DND-41 (cell line): Measurements from ENCODE around the gene U2AF1L4.

ENCODE experiments used
- ATAC-seq: fragments of 200-7000 bp; cut with Tn5 transposase; 3 replicates; pipeline ENCODE4 v1.9.1; 2021; ENCODE audit warnings: low read depth; ENCODE audit not compliant: insufficient read depth
- DNase-seq: peaks from one replicate; pipeline ENCODE4 v3.0.0-alpha.2; 2020
- H2AFZ ChIP-seq: 2 replicates; pipeline ENCODE4 v1.6.0; 2012; ENCODE audit warnings: low read depth, low read length
- H3K27ac ChIP-seq: 2 replicates; pipeline ENCODE4 v1.5.1; 2012; ENCODE audit warnings: low read length, inconsistent platforms
- H3K27me3 ChIP-seq: fragments of 200-600 bp; sonication (generic); 2 replicates; pipeline ENCODE4 v1.6.0; 2012; ENCODE audit warnings: low read length, mild to moderate bottlenecking, inconsistent platforms; ENCODE audit not compliant: insufficient read depth, poor library complexity
- H3K36me3 ChIP-seq: 2 replicates; pipeline ENCODE4 v1.5.1; 2012; ENCODE audit warnings: low read length, inconsistent platforms; ENCODE audit not compliant: insufficient read depth
- H3K4me1 ChIP-seq: 2 replicates; pipeline ENCODE4 v1.5.1; 2012; ENCODE audit warnings: mild to moderate bottlenecking, low read length; ENCODE audit not compliant: insufficient read depth
- H3K4me2 ChIP-seq: 2 replicates; pipeline ENCODE4 v1.6.0; 2012; ENCODE audit warnings: mild to moderate bottlenecking, moderate library complexity, low read length, inconsistent platforms; ENCODE audit not compliant: insufficient read depth
- H3K4me3 ChIP-seq, 2 experiments: fragments of 200-600 bp in 1 of 2; shearing (Covaris generic) in 1 of 2; 2 replicates each; pipeline ENCODE4 v1.5.1; 2012 to 2016; ENCODE audit warnings: inconsistent platforms in 2 of 2, low read length in 2 of 2, mild to moderate bottlenecking in 2 of 2, low read depth in 1 of 2, moderate library complexity in 1 of 2
- H3K79me2 ChIP-seq: 2 replicates; pipeline ENCODE4 v1.6.0; 2012; ENCODE audit warnings: low read length, inconsistent platforms; ENCODE audit not compliant: insufficient read depth
- H3K9ac ChIP-seq: 2 replicates; pipeline ENCODE4 v1.6.0; 2012; ENCODE audit warnings: low read depth, mild to moderate bottlenecking, inconsistent platforms, low read length, moderate library complexity
- H3K9me3 ChIP-seq: 2 replicates; pipeline ENCODE4 v1.5.1; 2012; ENCODE audit warnings: low read length, moderate library complexity, mild to moderate bottlenecking, inconsistent platforms; ENCODE audit not compliant: insufficient read depth, severe bottlenecking
- H4K20me1 ChIP-seq: 2 replicates; pipeline ENCODE4 v1.6.0; 2012; ENCODE audit warnings: low read length; ENCODE audit not compliant: insufficient read depth
- CTCF ChIP-seq: IDR thresholded peaks from 2 replicates; pipeline ENCODE4 v1.5.1; 2012; ENCODE audit warnings: borderline replicate concordance, low read length, moderate library complexity, mild to moderate bottlenecking; ENCODE audit not compliant: poor library complexity, severe bottlenecking; ENCODE audit errors: extremely low read depth
- EZH2 ChIP-seq: IDR thresholded peaks from 3 replicates; pipeline ENCODE4 v1.6.1; 2012; ENCODE audit warnings: borderline replicate concordance, low read depth, mild to moderate bottlenecking, moderate library complexity, low read length, inconsistent platforms; ENCODE audit not compliant: severe bottlenecking

Gene U2AF1L4

GRCh38 chr19:35738887-35739229 is 6.4 kb downstream of the U2AF1L4 start:
- H3K4me2 ChIP-seq = no peak overlapping the region
- H3K9me3 ChIP-seq = no peaks in the 10 kb centered on the region
- H3K27ac ChIP-seq = no peak overlapping the region
- DNase-seq = no peak
- TF ChIP-seq CTCF = no peak
- no peak for TF ChIP-seq EZH2
- H3K36me3 ChIP-seq = peaks cover 60% of the 10 kb centered on the region
- H3K4me1 ChIP-seq = peaks cover 39% of the 10 kb centered on the region
- H4K20me1 ChIP-seq = peaks cover 13% of the 10 kb centered on the region; the same call in 1 of the 2 replicates
- no peak overlapping the region for H2AFZ ChIP-seq
- H3K27me3 ChIP-seq = no peaks in the 10 kb centered on the region
- no peak overlapping the region for H3K9ac ChIP-seq
- no peak for ATAC-seq
- H3K79me2 ChIP-seq = 0 out of 2 replicates have a peak, but pooled peaks cover 3% of the 10 kb centered on the region
- H3K4me3 ChIP-seq = no peak overlapping the region

DNA sequence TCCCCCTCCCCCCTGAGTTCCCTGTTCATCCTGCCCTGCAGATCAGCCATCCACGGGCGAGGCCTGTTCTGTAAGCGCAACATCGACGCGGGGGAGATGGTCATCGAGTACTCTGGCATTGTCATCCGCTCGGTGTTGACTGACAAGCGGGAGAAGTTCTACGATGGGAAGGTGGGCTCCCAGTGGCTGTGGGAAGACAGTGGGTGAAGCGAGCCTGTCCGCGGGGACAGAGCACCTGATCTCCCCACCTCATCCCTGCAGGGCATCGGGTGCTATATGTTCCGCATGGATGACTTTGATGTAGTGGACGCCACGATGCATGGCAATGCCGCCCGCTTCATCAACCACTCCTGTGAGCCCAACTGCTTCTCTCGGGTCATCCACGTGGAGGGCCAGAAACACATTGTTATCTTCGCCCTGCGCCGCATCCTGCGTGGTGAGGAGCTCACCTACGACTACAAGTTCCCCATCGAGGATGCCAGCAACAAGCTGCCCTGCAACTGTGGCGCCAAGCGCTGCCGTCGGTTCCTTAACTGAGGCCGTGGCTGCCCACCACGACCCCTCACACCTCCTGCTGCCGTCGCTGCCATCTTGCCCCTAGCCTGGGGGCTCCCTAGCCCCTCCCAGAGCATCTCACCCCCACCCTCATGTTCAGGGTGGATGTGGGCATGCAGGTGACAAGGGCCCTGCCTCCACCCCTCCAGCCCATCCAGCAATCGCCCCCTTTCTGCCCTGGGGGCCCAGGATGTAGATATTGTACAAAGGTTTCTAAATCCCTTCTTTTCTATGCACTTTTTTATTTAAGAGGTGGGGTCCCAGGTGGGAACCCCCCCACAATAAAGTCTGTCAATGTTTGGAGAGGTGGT is 7.0 kb downstream of the U2AF1L4 start:
- DNase-seq (no peak), ATAC-seq (no peak)
- Histone ChIP-seq H3K27ac (no peak overlapping the region), H3K4me3 (no peak overlapping the region), H3K4me1 (peaks cover 36% of the 10 kb centered on the region), H4K20me1 (peaks cover 19% of the 10 kb centered on the region; the same call in 1 of the 2 replicates), H3K79me2 (no peaks in the 10 kb centered on the region), H3K9ac (no peak overlapping the region), H3K4me2 (no peak overlapping the region), H2AFZ (no peak overlapping the region), H3K27me3 (no peaks in the 10 kb centered on the region), H3K36me3 (peaks cover 64% of the 10 kb centered on the region), H3K9me3 (no peaks in the 10 kb centered on the region)
- TF ChIP-seq CTCF (no peak), EZH2 (no peak)

GRCh38 chr19:35736913-35737886 is 8.0 kb downstream of the U2AF1L4 start:
- Histone ChIP-seq H3K27me3 (no peaks in the 10 kb centered on the region), H3K9me3 (no peaks in the 10 kb centered on the region), H3K27ac (no peak overlapping the region), H3K4me1 (peaks cover 30% of the 10 kb centered on the region), H3K9ac (no peak overlapping the region), H3K36me3 (peaks cover 68% of the 10 kb centered on the region), H2AFZ (no peak overlapping the region), H3K4me3 (no peak overlapping the region), H3K79me2 (no peaks in the 10 kb centered on the region), H4K20me1 (peaks cover 26% of the 10 kb centered on the region), H3K4me2 (no peak overlapping the region)
- DNase-seq (no peak), ATAC-seq (no peak)
- TF ChIP-seq CTCF (peak; percentile 42), EZH2 (no peak)
